ENCODE data around the gene PTPRT.

Gene PTPRT

DNA sequence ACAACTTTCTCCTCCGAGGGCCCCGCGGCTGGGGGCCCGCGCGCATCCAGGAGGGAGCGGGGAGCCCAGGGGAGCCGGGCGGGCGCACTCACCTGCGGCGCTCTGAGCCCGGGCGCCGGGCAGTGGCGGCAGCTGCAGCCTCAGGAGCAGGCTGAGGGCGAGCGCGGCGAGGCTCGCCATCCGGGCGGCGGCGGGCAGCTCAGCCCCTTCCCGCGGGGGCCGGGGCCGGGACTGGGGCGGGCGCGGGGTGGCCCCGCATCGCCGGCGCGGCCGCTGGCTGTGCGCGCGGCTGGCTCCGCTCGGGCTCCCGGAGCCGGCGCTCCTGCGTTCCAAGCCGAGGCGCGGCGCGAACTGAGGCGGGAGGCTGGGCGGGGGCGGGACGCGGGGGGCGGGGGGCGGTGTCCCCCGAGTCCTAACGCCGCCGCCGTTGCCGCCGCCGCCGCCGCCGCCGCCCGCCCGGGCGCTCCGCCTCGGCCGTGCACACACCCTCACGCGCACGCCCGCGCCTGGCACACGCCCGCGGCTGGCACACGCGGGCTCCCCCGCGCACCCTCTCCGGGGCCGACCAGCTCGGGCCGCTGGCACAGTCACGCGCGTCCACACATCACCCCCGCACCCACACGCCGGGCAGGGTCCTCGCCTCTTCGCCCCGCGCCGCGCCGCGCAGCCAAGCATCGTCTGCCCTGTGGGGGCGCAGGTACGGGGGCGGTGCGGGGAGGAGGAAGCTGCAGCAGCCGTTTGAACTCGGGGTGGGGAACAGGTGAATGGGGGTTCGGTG is at the start of gene PTPRT:
TSS of gene PTPRT (minus strand) at position 353 of the 778 bp plus-strand sequence. CDS start at position 180, 173 bp downstream.
- H3K9me3 ChIP-seq (ENCODE audit: control insufficient read depth, low read length): no peaks in the 10 kb centered on the region
- H3K36me3 ChIP-seq (ENCODE audit: control insufficient read depth, insufficient read depth, low read length): no peaks in the 10 kb centered on the region
- no peak within 1 kb of the TSS for H3K4me3 ChIP-seq (ENCODE audit: low read length)
- H3K27me3 ChIP-seq (ENCODE audit: control insufficient read depth, insufficient read depth, low read length): peaks cover 36% of the 10 kb centered on the region
- no peak within 1 kb of the TSS for H3K9ac ChIP-seq (ENCODE audit: low read length)
- no peaks in the 10 kb centered on the region for H3K4me1 ChIP-seq (ENCODE audit: control insufficient read depth, insufficient read depth, low read length)

DNA sequence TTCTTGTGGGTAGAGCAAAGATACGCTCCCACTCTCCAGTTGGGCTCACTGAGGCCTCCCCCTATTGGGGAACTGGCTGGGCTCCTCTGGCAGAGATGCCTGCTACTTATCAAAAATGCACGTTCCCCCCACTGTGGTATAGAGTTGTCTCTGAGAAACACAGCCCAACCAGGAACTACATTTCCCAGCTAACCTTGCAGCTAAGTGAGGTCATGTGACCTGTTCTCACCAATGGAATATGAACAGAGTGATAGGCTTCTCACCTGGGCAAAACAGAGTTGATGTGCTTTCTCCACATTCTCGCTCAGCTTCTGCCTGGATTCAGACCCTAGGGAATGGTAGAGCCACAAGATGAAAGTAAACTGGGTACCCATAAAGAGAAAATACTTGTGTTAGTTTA is 49.1 kb upstream of the PTPRT start:
- Histone ChIP-seq H3K9ac (ENCODE audit: low read length) (no peak overlapping the region), H3K9me3 (ENCODE audit: control insufficient read depth, low read length) (no peaks in the 10 kb centered on the region), H3K36me3 (ENCODE audit: control insufficient read depth, insufficient read depth, low read length) (no peaks in the 10 kb centered on the region), H3K27me3 (ENCODE audit: control insufficient read depth, insufficient read depth, low read length) (no peaks in the 10 kb centered on the region), H3K4me3 (ENCODE audit: low read length) (no peak overlapping the region), H3K4me1 (ENCODE audit: control insufficient read depth, insufficient read depth, low read length) (no peaks in the 10 kb centered on the region)

DNA sequence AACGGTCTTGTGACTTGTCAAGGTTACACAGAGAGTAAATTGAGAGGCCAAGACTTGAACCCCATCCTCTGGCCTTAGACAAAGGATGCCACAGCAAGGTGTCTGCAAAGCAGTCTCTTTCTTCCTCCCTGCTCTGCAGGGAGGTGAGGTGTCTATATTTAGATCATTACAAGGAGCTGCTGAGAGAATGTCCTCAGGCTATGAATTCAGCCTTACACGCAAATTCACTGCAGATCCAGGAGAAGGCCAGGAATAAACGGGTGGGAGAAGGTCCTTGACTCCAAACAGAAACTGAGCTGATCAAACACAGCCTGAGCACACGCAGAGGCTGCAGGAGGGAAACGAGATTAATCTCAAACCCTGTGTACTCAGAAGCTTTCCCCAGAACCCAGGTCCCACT is 48.6 kb upstream of the PTPRT start:
- no peaks in the 10 kb centered on the region for H3K36me3 ChIP-seq (ENCODE audit: control insufficient read depth, insufficient read depth, low read length)

DNA sequence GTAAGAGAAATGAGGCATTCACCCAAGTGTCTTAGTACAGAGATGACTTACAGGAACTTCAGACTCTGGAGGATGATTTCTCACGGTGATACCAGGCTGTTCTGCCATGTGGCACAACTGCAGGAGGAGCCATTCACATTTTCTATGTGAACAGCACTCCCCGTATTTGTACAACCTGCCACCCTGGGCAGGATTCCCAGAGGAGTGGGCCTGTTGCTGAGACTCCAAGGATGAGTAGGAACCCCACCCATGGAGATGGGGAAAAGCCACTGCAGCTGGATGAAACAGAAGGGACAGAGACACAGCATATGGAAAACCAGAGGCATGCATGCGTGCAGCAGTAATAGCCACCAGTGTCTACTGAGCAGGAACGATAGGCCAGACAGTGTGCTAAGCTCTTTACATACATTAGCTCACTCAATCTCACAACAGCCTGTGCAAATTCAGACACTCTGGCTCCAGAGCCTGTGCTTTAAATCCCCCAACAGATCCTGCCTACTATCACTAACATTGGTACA is 48.0 kb upstream of the PTPRT start:
- H3K4me1 ChIP-seq (ENCODE audit: control insufficient read depth, insufficient read depth, low read length): no peaks in the 10 kb centered on the region
- no peak overlapping the region for H3K9ac ChIP-seq (ENCODE audit: low read length)
- H3K36me3 ChIP-seq (ENCODE audit: control insufficient read depth, insufficient read depth, low read length): no peaks in the 10 kb centered on the region
- H3K4me3 ChIP-seq (ENCODE audit: low read length): no peak overlapping the region
- no peaks in the 10 kb centered on the region for H3K27me3 ChIP-seq (ENCODE audit: control insufficient read depth, insufficient read depth, low read length)
- no peaks in the 10 kb centered on the region for H3K9me3 ChIP-seq (ENCODE audit: control insufficient read depth, low read length)

More for the DNA sequence above, 48.6 kb upstream of the PTPRT start:
- Histone ChIP-seq H3K4me1 (ENCODE audit: control insufficient read depth, insufficient read depth, low read length) (no peaks in the 10 kb centered on the region), H3K9ac (ENCODE audit: low read length) (no peak overlapping the region), H3K27me3 (ENCODE audit: control insufficient read depth, insufficient read depth, low read length) (no peaks in the 10 kb centered on the region), H3K4me3 (ENCODE audit: low read length) (no peak overlapping the region), H3K9me3 (ENCODE audit: control insufficient read depth, low read length) (no peaks in the 10 kb centered on the region)

DNA sequence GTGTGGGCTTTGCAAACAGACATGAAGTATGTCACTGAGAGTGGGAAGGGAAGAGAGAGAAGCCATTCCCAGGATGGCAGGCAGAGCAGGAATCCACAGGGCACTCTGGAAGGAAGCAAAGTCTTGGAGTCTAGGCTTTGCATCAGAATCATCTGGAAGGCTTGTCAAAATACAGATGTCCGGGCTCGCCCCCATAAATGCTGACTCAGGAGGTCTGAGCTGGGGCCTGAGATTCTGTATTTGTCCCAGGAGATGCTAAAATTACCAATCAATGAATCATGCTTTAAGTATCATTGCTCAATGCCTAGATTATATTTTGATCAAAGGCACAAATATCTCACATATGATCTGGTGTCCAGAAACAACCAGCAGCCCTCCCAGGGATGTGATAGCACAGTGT is 46.3 kb upstream of the PTPRT start:
- no peak overlapping the region for H3K9ac ChIP-seq (ENCODE audit: low read length)
- H3K4me3 ChIP-seq (ENCODE audit: low read length): no peak overlapping the region

DNA sequence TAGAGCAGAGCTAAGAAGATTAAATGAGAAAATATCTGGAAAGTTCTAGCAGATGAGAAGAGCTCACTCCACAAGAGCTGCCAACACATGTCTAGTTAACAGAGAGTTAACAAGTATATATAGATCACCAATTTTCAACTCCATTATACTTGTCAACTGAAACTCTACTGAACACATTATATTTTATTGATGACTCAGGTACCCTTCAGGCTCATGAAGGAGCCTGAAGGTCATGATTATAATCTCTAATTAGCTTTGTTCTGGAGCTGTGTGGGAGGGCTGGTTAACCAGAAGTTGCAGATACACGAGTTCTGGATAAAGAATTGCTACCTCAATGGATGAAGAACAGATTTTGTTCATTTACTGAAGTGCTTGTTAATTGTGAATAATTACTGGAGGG is 42.1 kb upstream of the PTPRT start:
- Histone ChIP-seq H3K27me3 (ENCODE audit: control insufficient read depth, insufficient read depth, low read length) (no peaks in the 10 kb centered on the region), H3K9ac (ENCODE audit: low read length) (no peak overlapping the region), H3K4me3 (ENCODE audit: low read length) (no peak overlapping the region), H3K36me3 (ENCODE audit: control insufficient read depth, insufficient read depth, low read length) (no peaks in the 10 kb centered on the region), H3K9me3 (ENCODE audit: control insufficient read depth, low read length) (no peaks in the 10 kb centered on the region), H3K4me1 (ENCODE audit: control insufficient read depth, insufficient read depth, low read length) (no peaks in the 10 kb centered on the region)

More for the DNA sequence above, 46.3 kb upstream of the PTPRT start:
- H3K36me3 ChIP-seq (ENCODE audit: control insufficient read depth, insufficient read depth, low read length): no peaks in the 10 kb centered on the region
- H3K27me3 ChIP-seq (ENCODE audit: control insufficient read depth, insufficient read depth, low read length): no peaks in the 10 kb centered on the region
- H3K9me3 ChIP-seq (ENCODE audit: control insufficient read depth, low read length): no peaks in the 10 kb centered on the region
- H3K4me1 ChIP-seq (ENCODE audit: control insufficient read depth, insufficient read depth, low read length): no peaks in the 10 kb centered on the region

DNA sequence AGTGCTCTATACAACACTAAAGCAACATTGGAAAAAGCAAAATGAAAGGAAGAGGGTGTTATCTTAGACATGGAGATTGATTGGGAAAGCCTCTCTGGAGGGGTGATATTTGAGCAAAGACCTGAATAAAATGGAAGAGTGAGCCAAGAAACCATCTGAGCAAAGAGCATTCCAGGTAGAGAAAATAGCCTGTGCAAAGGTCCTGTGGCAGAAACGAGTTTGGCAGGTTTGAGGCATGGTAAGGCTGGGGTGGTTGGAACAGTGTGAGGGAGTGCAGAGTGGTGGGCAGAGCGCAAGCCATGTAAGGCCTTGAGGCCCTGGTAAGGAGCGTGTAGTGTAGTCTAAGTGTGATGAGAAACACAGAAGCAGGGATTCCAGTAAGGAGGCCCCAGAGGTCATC is 40.0 kb upstream of the PTPRT start:
- Histone ChIP-seq H3K4me3 (ENCODE audit: low read length) (no peak overlapping the region), H3K9ac (ENCODE audit: low read length) (no peak overlapping the region), H3K27me3 (ENCODE audit: control insufficient read depth, insufficient read depth, low read length) (no peaks in the 10 kb centered on the region), H3K4me1 (ENCODE audit: control insufficient read depth, insufficient read depth, low read length) (no peaks in the 10 kb centered on the region), H3K36me3 (ENCODE audit: control insufficient read depth, insufficient read depth, low read length) (no peaks in the 10 kb centered on the region), H3K9me3 (ENCODE audit: control insufficient read depth, low read length) (no peaks in the 10 kb centered on the region)

DNA sequence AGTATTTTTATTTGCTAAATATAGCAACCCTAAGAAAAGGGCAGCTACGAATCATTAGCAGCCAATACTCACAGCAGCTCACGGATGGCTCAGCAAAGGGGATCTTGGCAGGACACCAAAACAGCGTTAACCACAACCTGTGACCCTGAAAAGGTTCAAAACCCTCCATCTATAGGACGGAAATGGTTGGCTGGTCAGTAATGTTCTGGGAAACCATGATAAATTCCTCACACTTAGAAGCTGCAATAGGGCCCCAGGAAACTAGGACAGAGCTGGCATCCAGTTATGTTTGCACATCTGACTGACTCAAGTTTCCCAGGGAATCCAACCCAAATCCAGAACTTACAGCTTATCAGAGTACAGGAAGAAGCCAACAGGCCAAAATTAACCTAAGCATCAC is 30.9 kb upstream of the PTPRT start:
- Histone ChIP-seq H3K9ac (ENCODE audit: low read length) (no peak overlapping the region), H3K36me3 (ENCODE audit: control insufficient read depth, insufficient read depth, low read length) (no peaks in the 10 kb centered on the region), H3K9me3 (ENCODE audit: control insufficient read depth, low read length) (no peaks in the 10 kb centered on the region), H3K4me1 (ENCODE audit: control insufficient read depth, insufficient read depth, low read length) (no peaks in the 10 kb centered on the region), H3K27me3 (ENCODE audit: control insufficient read depth, insufficient read depth, low read length) (no peaks in the 10 kb centered on the region), H3K4me3 (ENCODE audit: low read length) (no peak overlapping the region)

DNA sequence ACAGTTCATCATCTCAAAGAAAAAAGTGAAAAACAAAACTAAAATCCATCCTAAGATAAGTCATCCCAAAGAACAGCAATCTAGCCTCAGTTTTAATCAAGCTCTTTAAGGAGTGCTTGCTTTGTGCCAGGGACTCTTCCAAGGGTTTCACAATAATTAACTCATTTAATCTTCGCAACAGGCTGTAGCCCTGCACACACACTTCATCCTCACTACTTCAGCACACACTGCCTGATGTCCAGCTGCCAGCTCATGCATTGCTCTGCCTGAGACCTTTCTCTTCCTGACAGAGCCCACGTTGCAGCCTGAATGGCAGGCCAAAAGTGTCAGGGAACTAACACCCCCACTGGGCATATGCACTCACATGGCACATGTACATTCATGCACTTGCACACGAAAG is 21.2 kb upstream of the PTPRT start:
- H3K4me1 ChIP-seq (ENCODE audit: control insufficient read depth, insufficient read depth, low read length): no peaks in the 10 kb centered on the region
- H3K27me3 ChIP-seq (ENCODE audit: control insufficient read depth, insufficient read depth, low read length): no peaks in the 10 kb centered on the region
- H3K4me3 ChIP-seq (ENCODE audit: low read length): no peak overlapping the region
- no peaks in the 10 kb centered on the region for H3K36me3 ChIP-seq (ENCODE audit: control insufficient read depth, insufficient read depth, low read length)
- no peaks in the 10 kb centered on the region for H3K9me3 ChIP-seq (ENCODE audit: control insufficient read depth, low read length)
- no peak overlapping the region for H3K9ac ChIP-seq (ENCODE audit: low read length)

DNA sequence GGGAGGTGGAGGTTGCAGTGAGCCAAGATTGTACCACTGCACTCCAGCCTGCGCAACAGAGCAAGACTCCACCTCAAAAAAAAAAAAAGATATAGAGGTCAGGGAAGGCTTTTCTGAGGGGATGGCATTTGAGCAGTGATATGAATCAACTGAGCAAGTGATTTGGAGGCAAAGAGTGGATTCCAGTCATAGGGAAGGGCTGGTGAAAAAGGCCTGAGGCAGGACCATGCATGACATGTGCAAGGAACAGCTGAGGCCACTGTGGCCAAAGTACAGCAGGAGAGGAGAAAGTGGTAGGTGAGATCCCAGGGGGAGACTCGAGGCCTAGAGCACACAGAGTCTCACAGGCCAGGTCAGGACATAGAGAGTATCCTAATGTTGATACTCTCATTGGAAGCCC is 20.1 kb upstream of the PTPRT start:
- Histone ChIP-seq H3K9me3 (ENCODE audit: control insufficient read depth, low read length) (no peaks in the 10 kb centered on the region), H3K4me1 (ENCODE audit: control insufficient read depth, insufficient read depth, low read length) (no peaks in the 10 kb centered on the region), H3K27me3 (ENCODE audit: control insufficient read depth, insufficient read depth, low read length) (no peaks in the 10 kb centered on the region), H3K9ac (ENCODE audit: low read length) (no peak overlapping the region), H3K36me3 (ENCODE audit: control insufficient read depth, insufficient read depth, low read length) (no peaks in the 10 kb centered on the region), H3K4me3 (ENCODE audit: low read length) (no peak overlapping the region)

DNA sequence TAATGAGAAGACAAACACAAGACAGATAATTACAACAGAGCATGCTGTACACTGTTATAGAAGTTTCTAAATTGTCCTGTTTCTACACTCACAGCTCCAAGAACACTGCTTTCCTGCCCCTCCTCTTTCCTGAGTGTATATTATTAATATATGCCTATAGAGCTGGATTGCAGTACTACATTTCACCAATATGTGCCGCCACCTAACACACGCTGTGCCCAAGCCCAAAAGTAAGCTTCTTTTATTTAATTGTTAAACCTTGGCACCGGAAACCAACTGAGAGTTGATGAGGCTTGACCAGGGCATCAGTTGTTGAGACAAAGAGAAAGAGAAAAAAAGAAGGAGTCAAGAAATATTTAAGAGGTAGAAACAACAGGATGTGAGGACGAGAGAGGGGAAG is 16.0 kb upstream of the PTPRT start:
- Histone ChIP-seq H3K9ac (ENCODE audit: low read length) (no peak overlapping the region), H3K4me1 (ENCODE audit: control insufficient read depth, insufficient read depth, low read length) (no peaks in the 10 kb centered on the region), H3K36me3 (ENCODE audit: control insufficient read depth, insufficient read depth, low read length) (no peaks in the 10 kb centered on the region), H3K27me3 (ENCODE audit: control insufficient read depth, insufficient read depth, low read length) (no peaks in the 10 kb centered on the region), H3K9me3 (ENCODE audit: control insufficient read depth, low read length) (no peaks in the 10 kb centered on the region), H3K4me3 (ENCODE audit: low read length) (no peak overlapping the region)

DNA sequence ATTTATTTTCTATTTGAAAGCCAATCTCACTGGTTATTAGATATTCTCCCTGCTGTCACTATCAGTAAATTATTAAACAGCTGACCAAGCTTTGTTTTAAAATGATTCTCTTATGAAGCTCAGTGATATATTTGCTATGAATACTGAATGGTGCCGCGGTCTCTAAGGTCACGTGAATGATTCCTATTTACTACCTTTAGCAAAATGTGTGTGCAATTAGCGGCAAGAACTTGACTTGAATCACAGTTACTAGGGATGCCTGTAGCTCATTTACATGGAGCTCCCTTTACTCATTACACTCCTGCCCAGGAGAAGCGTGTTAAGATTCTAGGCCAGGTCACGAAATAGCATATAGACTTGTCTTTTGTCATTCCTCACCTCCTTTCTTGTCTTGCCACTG is 12.4 kb upstream of the PTPRT start:
- Histone ChIP-seq H3K9me3 (ENCODE audit: control insufficient read depth, low read length) (no peaks in the 10 kb centered on the region), H3K4me1 (ENCODE audit: control insufficient read depth, insufficient read depth, low read length) (no peaks in the 10 kb centered on the region), H3K27me3 (ENCODE audit: control insufficient read depth, insufficient read depth, low read length) (no peaks in the 10 kb centered on the region), H3K4me3 (ENCODE audit: low read length) (no peak overlapping the region), H3K9ac (ENCODE audit: low read length) (no peak overlapping the region), H3K36me3 (ENCODE audit: control insufficient read depth, insufficient read depth, low read length) (no peaks in the 10 kb centered on the region)
